GM12878 (cell line): ENCODE data around the gene NR1D2.

Experiments
- BRCA1 ChIP-seq: IDR thresholded peaks from 2 replicates; pipeline ENCODE4 v1.6.1; 2011; ENCODE audit warnings: low read depth, low read length, improper control_type of control experiment
- E2F4 ChIP-seq: IDR thresholded peaks from 2 replicates; pipeline ENCODE4 v1.6.1; 2012; ENCODE audit warnings: low read depth, low read length, improper control_type of control experiment
- E2F8 ChIP-seq: fragments of 450-650 bp; IDR thresholded peaks from 2 replicates; pipeline ENCODE4 v1.6.1; 2018; ENCODE audit warnings: mild to moderate bottlenecking, low read depth, moderate library complexity; ENCODE audit not compliant: partially characterized antibody
- RAD21 ChIP-seq: IDR thresholded peaks from 2 replicates; pipeline ENCODE4 v1.6.1; 2011; ENCODE audit warnings: mild to moderate bottlenecking, low read depth, low read length, moderate library complexity; ENCODE audit not compliant: insufficient read depth
- TF ChIP-seq, protein P1 (sequence below), 3 experiments: IDR thresholded peaks in 2 of 3; conservative IDR thresholded peaks in 1 of 3; 2 replicates each; pipeline ENCODE4 v1.5.1; 2011; ENCODE audit warnings: low read depth in 3 of 3, low read length in 3 of 3, mild to moderate bottlenecking in 3 of 3, control low read depth in 2 of 3, moderate library complexity in 2 of 3, inconsistent platforms in 1 of 3, mixed read lengths in 1 of 3; ENCODE audit not compliant: control insufficient read depth in 2 of 3, insufficient read depth in 1 of 3; ENCODE audit errors: extremely low read depth in 1 of 3

DNA sequence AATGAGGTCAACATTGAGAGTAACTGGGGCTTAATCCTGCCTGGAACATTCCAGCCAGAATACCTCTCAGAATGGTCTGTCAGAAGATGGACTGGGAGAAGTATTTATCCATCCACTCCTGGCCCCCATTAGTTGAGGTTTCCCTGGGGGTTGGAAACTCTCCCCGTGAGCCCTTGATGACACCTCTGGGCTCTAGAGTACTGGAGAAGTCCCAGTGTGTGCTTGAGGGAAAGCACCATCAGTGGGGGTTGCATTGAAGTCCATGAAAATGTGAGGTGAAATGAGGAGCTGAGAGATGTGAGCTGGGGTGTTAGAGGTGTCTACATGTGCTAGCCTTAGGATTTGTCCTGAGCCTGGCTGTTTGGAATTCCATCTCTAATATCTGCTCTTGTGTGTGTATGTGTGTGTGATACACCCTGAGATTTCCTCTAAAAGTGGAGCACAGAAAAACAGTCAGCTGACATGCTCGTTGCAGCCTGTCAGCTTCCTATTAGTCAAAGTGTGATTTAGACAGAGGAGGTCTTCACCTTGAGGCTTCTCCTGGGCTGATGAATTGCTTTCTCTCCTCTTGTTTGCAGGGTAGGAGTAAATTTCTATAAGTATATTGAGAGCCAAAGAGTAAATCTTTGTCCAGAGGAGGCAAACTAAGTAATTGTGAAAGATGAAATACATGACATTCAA is 67.6 kb downstream of the NR1D2 start:
- TF ChIP-seq E2F4 (no peak), E2F8 (no peak), RAD21 (no peak), BRCA1 (no peak)
- TF ChIP-seq, protein P1, sequence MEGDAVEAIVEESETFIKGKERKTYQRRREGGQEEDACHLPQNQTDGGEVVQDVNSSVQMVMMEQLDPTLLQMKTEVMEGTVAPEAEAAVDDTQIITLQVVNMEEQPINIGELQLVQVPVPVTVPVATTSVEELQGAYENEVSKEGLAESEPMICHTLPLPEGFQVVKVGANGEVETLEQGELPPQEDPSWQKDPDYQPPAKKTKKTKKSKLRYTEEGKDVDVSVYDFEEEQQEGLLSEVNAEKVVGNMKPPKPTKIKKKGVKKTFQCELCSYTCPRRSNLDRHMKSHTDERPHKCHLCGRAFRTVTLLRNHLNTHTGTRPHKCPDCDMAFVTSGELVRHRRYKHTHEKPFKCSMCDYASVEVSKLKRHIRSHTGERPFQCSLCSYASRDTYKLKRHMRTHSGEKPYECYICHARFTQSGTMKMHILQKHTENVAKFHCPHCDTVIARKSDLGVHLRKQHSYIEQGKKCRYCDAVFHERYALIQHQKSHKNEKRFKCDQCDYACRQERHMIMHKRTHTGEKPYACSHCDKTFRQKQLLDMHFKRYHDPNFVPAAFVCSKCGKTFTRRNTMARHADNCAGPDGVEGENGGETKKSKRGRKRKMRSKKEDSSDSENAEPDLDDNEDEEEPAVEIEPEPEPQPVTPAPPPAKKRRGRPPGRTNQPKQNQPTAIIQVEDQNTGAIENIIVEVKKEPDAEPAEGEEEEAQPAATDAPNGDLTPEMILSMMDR (IDR thresholded peaks at IDR 0.05 in 2 of 3, conservative IDR thresholded peaks at IDR 0.05 in 1 of 3; ENCODE audit: control insufficient read depth in 2 of 3, extremely low read depth in 1 of 3, insufficient read depth in 1 of 3, low read depth in 3 of 3, low read length in 3 of 3) = no peak
